Endothelial cell of umbilical vein (primary cell): ENCODE measurements around the gene KIAA0825. TPM values are rescaled to one million over a fixed set of nuclear protein-coding genes. Genes with fewer than 3 reads are reported as not detected.

Experiments used
- BruUV-seq: library from RNA; stranded (reverse); fragments of 400-500 nt; replicated peaks from 2 replicates; lab custom pipeline; 2021; lab: Mats Ljungman, UMichigan
- CTCF ChIA-PET: fragments of 300-600, 350-600 bp; sonication (Branson Sonifier 250); formaldehyde crosslinking; loops from one replicate; lab custom pipeline; 2021; ENCODE audit warnings: antibody characterized with exemption, inconsistent platforms; lab: Charles Lee
- POLR2A ChIA-PET: fragments of 300-600, 350-600 bp; sonication (Branson Sonifier 250); formaldehyde crosslinking; loops from one replicate; lab custom pipeline; 2021; ENCODE audit warnings: antibody characterized with exemption, inconsistent platforms; lab: Charles Lee
- DNase-seq: peaks from one replicate; pipeline ENCODE4 v3.0.0-alpha.2; 2011; ENCODE audit warnings: low read depth, low spot score
- FAIRE-seq: peaks from 2 replicates; lab custom pipeline; 2011; peaks lifted over from hg19 to GRCh38; lab: Jason Lieb, UNC
- H2AFZ ChIP-seq: 2 replicates; pipeline ENCODE4 v1.6.0; 2012; ENCODE audit warnings: low read depth, low read length, control low read depth, inconsistent platforms
- H3K27ac ChIP-seq: 2 replicates; pipeline ENCODE4 v1.5.1; 2011; ENCODE audit warnings: low read depth, mild to moderate bottlenecking, control low read depth, low read length, moderate library complexity; ENCODE audit not compliant: insufficient read depth
- H3K27me3 ChIP-seq, 2 experiments: 2 replicates each; pipeline versions ENCODE4 v1.6.0 to v1.6.1; 2011; ENCODE audit warnings: low read length in 2 of 2, mixed read lengths in 1 of 2; ENCODE audit not compliant: control insufficient read depth in 2 of 2, insufficient read depth in 2 of 2
- H3K36me3 ChIP-seq, 2 experiments: 2 replicates in 1 of 2; 3 replicates in 1 of 2; pipeline ENCODE4 v1.5.1; 2011; ENCODE audit warnings: low read length in 2 of 2, mild to moderate bottlenecking in 1 of 2, moderate library complexity in 1 of 2; ENCODE audit not compliant: control insufficient read depth in 2 of 2, insufficient read depth in 2 of 2; ENCODE audit errors: extremely low read depth in 1 of 2
- H3K4me1 ChIP-seq: 3 replicates; pipeline ENCODE4 v1.5.1; 2011; ENCODE audit warnings: mild to moderate bottlenecking, low read length; ENCODE audit not compliant: control insufficient read depth, insufficient read depth; ENCODE audit errors: extremely low read depth
- H3K4me2 ChIP-seq: 2 replicates; pipeline ENCODE4 v1.6.1; 2011; ENCODE audit warnings: low read length, control low read depth, mixed read lengths; ENCODE audit not compliant: insufficient read depth
- H3K4me3 ChIP-seq, 3 experiments: fragments of 200-600 bp in 1 of 3; sonication (generic), shearing (Covaris generic) in 1 of 3; replicated peaks in 1 of 3; 2 replicates each; pipeline ENCODE4 v1.5.1; 2011 to 2016; ENCODE audit warnings: control low read depth in 3 of 3, low read length in 3 of 3, mild to moderate bottlenecking in 2 of 3, inconsistent platforms in 1 of 3, low read depth in 1 of 3, moderate library complexity in 1 of 3; ENCODE audit not compliant: insufficient read depth in 1 of 3
- H3K79me2 ChIP-seq: 2 replicates; pipeline ENCODE4 v1.6.0; 2012; ENCODE audit warnings: low read length, inconsistent platforms; ENCODE audit not compliant: control insufficient read depth, insufficient read depth
- H3K9ac ChIP-seq: replicated peaks from 2 replicates; pipeline ENCODE3; 2011; ENCODE audit warnings: low read length, control low read depth; ENCODE audit not compliant: insufficient read depth; ENCODE audit errors: extremely low read depth
- H3K9me1 ChIP-seq: replicated peaks from 3 replicates; pipeline ENCODE4 v1.6.0; 2011; ENCODE audit warnings: mild to moderate bottlenecking, low read length; ENCODE audit not compliant: control insufficient read depth, insufficient read depth; ENCODE audit errors: extremely low read depth
- H3K9me3 ChIP-seq: replicated peaks from 2 replicates; pipeline ENCODE4 v1.5.1; 2012; ENCODE audit warnings: low read length, inconsistent platforms; ENCODE audit not compliant: control insufficient read depth, insufficient read depth
- H4K20me1 ChIP-seq: replicated peaks from 2 replicates; pipeline ENCODE3; 2011; ENCODE audit warnings: mild to moderate bottlenecking, low read length; ENCODE audit not compliant: control insufficient read depth, insufficient read depth; ENCODE audit errors: extremely low read depth
- CTCF ChIP-seq, 2 donors: IDR thresholded peaks; 1 replicate in 1 of 2; 2 replicates in 1 of 2; pipeline ENCODE4 v1.5.1; 2011; ENCODE audit warnings: low read length in 2 of 2, mild to moderate bottlenecking in 2 of 2, moderate library complexity in 2 of 2, control low read depth in 1 of 2, inconsistent platforms in 1 of 2, low read depth in 1 of 2; ENCODE audit not compliant: insufficient read depth in 1 of 2; ENCODE audit errors: extremely low read depth in 1 of 2
- MAX ChIP-seq: IDR thresholded peaks from 2 replicates; pipeline ENCODE4 v1.6.1; 2011; ENCODE audit not compliant: insufficient read depth, insufficient read length
- MYC ChIP-seq: IDR thresholded peaks from one replicate; pipeline ENCODE4 v1.6.1; 2011; ENCODE audit warnings: mild to moderate bottlenecking, low read depth, low read length
- POLR2AphosphoS5 ChIP-seq: IDR thresholded peaks from 2 replicates; pipeline ENCODE4 v1.6.1; 2012; ENCODE audit warnings: low read depth, mild to moderate bottlenecking, control low read depth, low read length, moderate library complexity; ENCODE audit not compliant: insufficient read depth
- dilution Hi-C: fragments of 300-500 bp; cut with MboI; formaldehyde crosslinking; loops from one replicate; pipeline ENCODE4 v1.15.0; 2019; ENCODE audit warnings: low sequenced_read_pairs; ENCODE audit not compliant: extremely low pct_ligation_motif_present
- intact Hi-C: fragments of 100-400 bp; cut with micrococcal nuclease; formaldehyde crosslinking; loops from one replicate; pipeline ENCODE4 v1.10.0; 2022
- polyA plus RNA-seq, 4 experiments: library from polyadenylated mRNA; depleted of rRNA in 3 of 4; stranded (reverse) in 3 of 4; unstranded in 1 of 4; fragments of >200 nt; gene quantifications; 2 replicates each; pipeline versions ENCODE4 v1.2.1 to v1.2.3, GENCODE V29; 2011 to 2012; ENCODE audit warnings: missing spikeins in 1 of 4
- total RNA-seq: library from RNA; stranded (reverse); gene quantifications from 2 replicates; pipeline ENCODE4 v1.2.3, GENCODE V29; 2021

The KIAA0825 gene
- total and polyA plus RNA-seq, 2 donors (not counting 3 experiments of a cell fraction or from before 2014, with no cell fraction given): 0.15 to 1.1 TPM

- Histone ChIP-seq H3K4me2 (no peak overlapping the region), H3K9me1 (no peaks in the 10 kb centered on the region), H3K36me3 (no peaks in the 10 kb centered on the region), H3K4me1 (no peaks in the 10 kb centered on the region), H3K9me3 (no peaks in the 10 kb centered on the region), H4K20me1 (no peaks in the 10 kb centered on the region), H3K9ac (no peak overlapping the region), H2AFZ (no peak overlapping the region), H3K79me2 (no peaks in the 10 kb centered on the region), H3K27ac (no peak overlapping the region), H3K4me3 (no peak overlapping the region), H3K27me3 (no peaks in the 10 kb centered on the region)
- DNase-seq: no peak
- CTCF ChIA-PET: no interaction called here
- POLR2A ChIA-PET: no interaction called here
- FAIRE-seq: no peak
- BruUV-seq: no TSS peak
- dilution Hi-C loops: no loop called here
- intact Hi-C loops: no loop called here
- no peak for TF ChIP-seq MAX
Measured at GRCh38 chr5:94345257-94345656, 273.1 kb downstream of the KIAA0825 start.

- Histone ChIP-seq H3K9me1 (no peaks in the 10 kb centered on the region), H3K79me2 (no peaks in the 10 kb centered on the region), H3K4me1 (no peaks in the 10 kb centered on the region), H3K36me3 (no peaks in the 10 kb centered on the region), H3K9me3 (no peaks in the 10 kb centered on the region), H3K27ac (no peak overlapping the region), H3K27me3 (no peaks in the 10 kb centered on the region), H3K4me2 (no peak overlapping the region), H4K20me1 (no peaks in the 10 kb centered on the region), H2AFZ (no peak overlapping the region), H3K9ac (no peak overlapping the region), H3K4me3 (no peak overlapping the region)
- BruUV-seq: no TSS peak
- CTCF ChIA-PET: no interaction called here
- FAIRE-seq (no peak), DNase-seq (no peak)
- intact Hi-C loops: no loop called here
- dilution Hi-C loops: no loop called here
- POLR2A ChIA-PET: no interaction called here
- no peak for TF ChIP-seq POLR2AphosphoS5
- TF ChIP-seq MYC: no peak
- TF ChIP-seq CTCF (IDR thresholded peaks at IDR 0.05; ENCODE audit: extremely low read depth in 1 of 2, insufficient read depth in 1 of 2, low read depth in 1 of 2, low read length in 2 of 2): no peak
- no peak for TF ChIP-seq MAX
Measured at GRCh38 chr5:94337617-94338016, 280.8 kb downstream of the KIAA0825 start.
